GM12878 (cell line): ENCODE results near the gene ZNF618.

Source experiments
- CEBPB ChIP-seq, 2 experiments: fragments of 150-350 bp in 1 of 2; IDR thresholded peaks; 2 replicates each; pipeline ENCODE4 v1.6.1; 2012 to 2014; ENCODE audit warnings: low read depth in 2 of 2, low read length in 2 of 2, borderline replicate concordance in 1 of 2, inconsistent platforms in 1 of 2
- CTCF ChIP-seq, 3 experiments: IDR thresholded peaks in 2 of 3; conservative IDR thresholded peaks in 1 of 3; 2 replicates each; pipeline ENCODE4 v1.5.1; 2011; ENCODE audit warnings: low read depth in 3 of 3, low read length in 3 of 3, mild to moderate bottlenecking in 3 of 3, control low read depth in 2 of 3, moderate library complexity in 2 of 3, inconsistent platforms in 1 of 3, mixed read lengths in 1 of 3; ENCODE audit not compliant: control insufficient read depth in 2 of 3, insufficient read depth in 1 of 3; ENCODE audit errors: extremely low read depth in 1 of 3
- HDAC2 ChIP-seq: fragments of 200-600 bp; sonication (generic); IDR thresholded peaks from 2 replicates; pipeline ENCODE4 v1.6.1; 2017
- IKZF1 ChIP-seq: fragments of 450-650 bp; conservative IDR thresholded peaks from 2 replicates; pipeline ENCODE4 v1.6.1; 2017; ENCODE audit warnings: antibody characterized with exemption, mild to moderate bottlenecking
- REST ChIP-seq: IDR thresholded peaks from 2 replicates; pipeline ENCODE4 v1.6.1; 2012; ENCODE audit warnings: mild to moderate bottlenecking, low read depth, low read length
- ZNF274 ChIP-seq: IDR thresholded peaks from one replicate; pipeline ENCODE4 v1.8.0; 2011; ENCODE audit not compliant: insufficient read length, insufficient read depth
- TF ChIP-seq, protein P1 (sequence below): IDR thresholded peaks from 2 replicates; pipeline ENCODE4 v1.6.1; 2012; ENCODE audit warnings: low read length, inconsistent platforms

- TF ChIP-seq HDAC2 (no peak), CTCF (IDR thresholded peaks at IDR 0.05 in 2 of 3, conservative IDR thresholded peaks at IDR 0.05 in 1 of 3; ENCODE audit: control insufficient read depth in 2 of 3, extremely low read depth in 1 of 3, insufficient read depth in 1 of 3, low read depth in 3 of 3, low read length in 3 of 3) (no peak), CEBPB (IDR thresholded peaks at IDR 0.05; ENCODE audit: borderline replicate concordance in 1 of 2, low read depth in 2 of 2, low read length in 2 of 2) (no peak), ZNF274 (no peak), IKZF1 (no peak), REST (no peak)
- TF ChIP-seq, protein P1, sequence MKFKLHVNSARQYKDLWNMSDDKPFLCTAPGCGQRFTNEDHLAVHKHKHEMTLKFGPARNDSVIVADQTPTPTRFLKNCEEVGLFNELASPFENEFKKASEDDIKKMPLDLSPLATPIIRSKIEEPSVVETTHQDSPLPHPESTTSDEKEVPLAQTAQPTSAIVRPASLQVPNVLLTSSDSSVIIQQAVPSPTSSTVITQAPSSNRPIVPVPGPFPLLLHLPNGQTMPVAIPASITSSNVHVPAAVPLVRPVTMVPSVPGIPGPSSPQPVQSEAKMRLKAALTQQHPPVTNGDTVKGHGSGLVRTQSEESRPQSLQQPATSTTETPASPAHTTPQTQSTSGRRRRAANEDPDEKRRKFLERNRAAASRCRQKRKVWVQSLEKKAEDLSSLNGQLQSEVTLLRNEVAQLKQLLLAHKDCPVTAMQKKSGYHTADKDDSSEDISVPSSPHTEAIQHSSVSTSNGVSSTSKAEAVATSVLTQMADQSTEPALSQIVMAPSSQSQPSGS, result no peak
Measured at GRCh38 chr9:113873926-113874325, 2.2 kb upstream of the ZNF618 start.
